B cell (primary cell): ENCODE data around the gene NDUFV3.

ENCODE experiments used
- EZH2 ChIP-seq: IDR thresholded peaks from 2 replicates; pipeline ENCODE4 v1.6.1; 2012; ENCODE audit warnings: borderline replicate concordance, low read depth, mild to moderate bottlenecking, moderate library complexity, low read length; ENCODE audit not compliant: insufficient read depth, poor library complexity, severe bottlenecking
- TF ChIP-seq, protein P1 (sequence below): fragments of 200-600 bp; IDR thresholded peaks from one replicate; pipeline ENCODE4 v1.8.0; 2022; ENCODE audit warnings: antibody characterized with exemption, mild to moderate bottlenecking

DNA sequence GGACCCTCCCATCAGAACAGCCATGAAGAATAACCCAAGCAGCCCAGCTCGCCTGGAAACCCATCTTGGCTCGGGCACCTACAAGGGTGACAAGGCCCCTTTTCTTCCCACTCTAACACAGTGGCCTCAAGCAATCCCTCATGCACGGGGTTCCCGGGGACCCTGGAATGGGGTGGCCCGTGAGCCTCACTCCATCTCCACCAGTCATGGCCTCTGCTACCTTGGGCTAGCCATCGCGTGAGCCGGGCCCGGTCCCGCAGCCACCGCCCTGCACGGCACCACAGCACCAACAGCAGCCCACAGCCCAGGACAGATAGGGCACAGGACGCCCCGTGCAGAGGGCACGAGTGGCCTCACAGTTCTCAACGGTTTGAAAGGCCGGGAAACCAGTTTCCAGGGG lies 32.8 kb upstream of the NDUFV3 start:
- TF ChIP-seq, protein P1, sequence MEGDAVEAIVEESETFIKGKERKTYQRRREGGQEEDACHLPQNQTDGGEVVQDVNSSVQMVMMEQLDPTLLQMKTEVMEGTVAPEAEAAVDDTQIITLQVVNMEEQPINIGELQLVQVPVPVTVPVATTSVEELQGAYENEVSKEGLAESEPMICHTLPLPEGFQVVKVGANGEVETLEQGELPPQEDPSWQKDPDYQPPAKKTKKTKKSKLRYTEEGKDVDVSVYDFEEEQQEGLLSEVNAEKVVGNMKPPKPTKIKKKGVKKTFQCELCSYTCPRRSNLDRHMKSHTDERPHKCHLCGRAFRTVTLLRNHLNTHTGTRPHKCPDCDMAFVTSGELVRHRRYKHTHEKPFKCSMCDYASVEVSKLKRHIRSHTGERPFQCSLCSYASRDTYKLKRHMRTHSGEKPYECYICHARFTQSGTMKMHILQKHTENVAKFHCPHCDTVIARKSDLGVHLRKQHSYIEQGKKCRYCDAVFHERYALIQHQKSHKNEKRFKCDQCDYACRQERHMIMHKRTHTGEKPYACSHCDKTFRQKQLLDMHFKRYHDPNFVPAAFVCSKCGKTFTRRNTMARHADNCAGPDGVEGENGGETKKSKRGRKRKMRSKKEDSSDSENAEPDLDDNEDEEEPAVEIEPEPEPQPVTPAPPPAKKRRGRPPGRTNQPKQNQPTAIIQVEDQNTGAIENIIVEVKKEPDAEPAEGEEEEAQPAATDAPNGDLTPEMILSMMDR, result no peak
- no peak for TF ChIP-seq EZH2
